ENCODE results near the gene ATRIP.

GRCh38 chr3:48411041-48411588 is 35.4 kb upstream of the ATRIP start:
- TF ChIP-seq, protein P1, sequence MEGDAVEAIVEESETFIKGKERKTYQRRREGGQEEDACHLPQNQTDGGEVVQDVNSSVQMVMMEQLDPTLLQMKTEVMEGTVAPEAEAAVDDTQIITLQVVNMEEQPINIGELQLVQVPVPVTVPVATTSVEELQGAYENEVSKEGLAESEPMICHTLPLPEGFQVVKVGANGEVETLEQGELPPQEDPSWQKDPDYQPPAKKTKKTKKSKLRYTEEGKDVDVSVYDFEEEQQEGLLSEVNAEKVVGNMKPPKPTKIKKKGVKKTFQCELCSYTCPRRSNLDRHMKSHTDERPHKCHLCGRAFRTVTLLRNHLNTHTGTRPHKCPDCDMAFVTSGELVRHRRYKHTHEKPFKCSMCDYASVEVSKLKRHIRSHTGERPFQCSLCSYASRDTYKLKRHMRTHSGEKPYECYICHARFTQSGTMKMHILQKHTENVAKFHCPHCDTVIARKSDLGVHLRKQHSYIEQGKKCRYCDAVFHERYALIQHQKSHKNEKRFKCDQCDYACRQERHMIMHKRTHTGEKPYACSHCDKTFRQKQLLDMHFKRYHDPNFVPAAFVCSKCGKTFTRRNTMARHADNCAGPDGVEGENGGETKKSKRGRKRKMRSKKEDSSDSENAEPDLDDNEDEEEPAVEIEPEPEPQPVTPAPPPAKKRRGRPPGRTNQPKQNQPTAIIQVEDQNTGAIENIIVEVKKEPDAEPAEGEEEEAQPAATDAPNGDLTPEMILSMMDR (IDR thresholded peaks at IDR 0.05): no peak
- no peak for TF ChIP-seq POLR2A (IDR thresholded peaks at IDR 0.05)
